Cerebellar nuclear complex (tissue), 1 donor: Measurements from ENCODE around the gene ANKRD63.

ENCODE experiments used
- DNase-seq, 2 experiments: peaks; one replicate each; lab custom pipeline; 2025; lab: John Stamatoyannopoulos, UW

The ANKRD63 gene

DNA sequence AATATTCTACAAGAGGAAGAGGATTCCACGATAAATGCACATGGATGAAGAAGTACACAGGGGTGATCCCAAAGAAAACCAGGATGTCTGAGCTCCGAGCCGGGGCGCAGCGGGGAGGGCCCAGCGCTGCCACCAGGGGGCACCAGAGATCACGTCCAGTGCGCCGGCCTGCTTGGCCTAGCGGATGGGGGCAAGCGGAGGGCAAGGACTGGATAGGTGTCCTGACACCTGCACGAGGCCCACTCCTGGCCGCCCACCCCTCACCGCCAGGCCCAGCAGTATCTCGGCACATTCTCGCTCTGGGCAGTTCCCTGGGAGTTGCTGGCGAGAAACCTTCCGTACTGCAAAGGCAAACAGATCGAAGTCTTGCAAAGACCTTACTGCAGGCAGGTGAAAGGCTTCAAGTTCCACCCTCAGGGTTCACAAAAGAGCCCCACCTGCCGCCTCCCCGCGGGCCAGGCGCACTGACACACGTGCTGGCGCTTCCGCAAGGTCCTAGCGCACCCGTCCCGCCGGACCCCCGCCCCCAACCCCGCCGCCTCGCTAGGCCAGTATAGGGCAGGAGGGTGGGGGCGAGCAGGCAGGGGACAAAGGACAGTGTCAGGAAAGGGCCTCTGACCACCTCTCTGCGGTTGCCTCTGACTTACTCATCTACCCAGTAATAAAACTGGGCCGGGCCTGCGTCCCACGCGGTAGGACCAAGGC lies 3.3 kb downstream of the ANKRD63 start:
- DNase-seq, result peak in 1 of 2 experiments; percentile 15

DNA sequence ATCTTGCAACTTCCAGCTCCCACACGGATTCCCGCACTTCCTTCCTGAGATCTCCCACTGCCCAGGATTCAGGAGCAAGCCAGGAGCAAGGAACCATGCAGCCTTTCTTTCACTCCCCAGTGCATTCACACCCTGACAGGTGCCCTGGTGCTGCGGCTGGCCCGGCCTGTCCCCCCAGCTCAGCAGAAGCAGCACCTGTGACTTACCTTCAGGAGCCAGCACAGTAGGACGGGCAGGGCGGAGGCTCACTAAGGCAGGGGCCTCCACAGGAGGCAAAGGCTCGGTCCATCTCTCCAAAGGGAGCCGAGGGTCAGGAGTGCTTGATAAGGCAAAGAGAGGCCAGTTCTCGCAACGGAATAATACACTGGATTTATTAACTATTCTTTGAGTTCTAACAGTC lies 4.8 kb downstream of the ANKRD63 start:
- DNase-seq, result no peak

- DNase-seq, result no peak
These were observed 5.4 kb downstream of the ANKRD63 start for GRCh38 chr15:40277471-40277870.

- DNase-seq, result no peak
These were observed 5.9 kb downstream of the ANKRD63 start for GRCh38 chr15:40276927-40277326.

DNA sequence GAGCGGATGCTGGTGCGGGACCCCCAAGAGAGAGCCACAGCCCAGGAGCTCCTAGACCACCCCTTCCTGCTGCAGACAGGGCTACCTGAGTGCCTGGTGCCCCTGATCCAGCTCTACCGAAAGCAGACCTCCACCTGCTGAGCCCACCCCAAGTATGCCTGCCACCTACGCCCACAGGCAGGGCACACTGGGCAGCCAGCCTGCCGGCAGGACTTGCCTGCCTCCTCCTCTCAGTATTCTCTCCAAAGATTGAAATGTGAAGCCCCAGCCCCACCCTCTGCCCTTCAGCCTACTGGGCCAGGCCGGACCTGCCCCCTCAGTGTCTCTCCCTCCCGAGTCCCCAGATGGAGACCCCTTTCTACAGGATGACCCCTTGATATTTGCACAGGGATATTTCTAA lies 6.9 kb downstream of the ANKRD63 start:
- no peak for DNase-seq

DNA sequence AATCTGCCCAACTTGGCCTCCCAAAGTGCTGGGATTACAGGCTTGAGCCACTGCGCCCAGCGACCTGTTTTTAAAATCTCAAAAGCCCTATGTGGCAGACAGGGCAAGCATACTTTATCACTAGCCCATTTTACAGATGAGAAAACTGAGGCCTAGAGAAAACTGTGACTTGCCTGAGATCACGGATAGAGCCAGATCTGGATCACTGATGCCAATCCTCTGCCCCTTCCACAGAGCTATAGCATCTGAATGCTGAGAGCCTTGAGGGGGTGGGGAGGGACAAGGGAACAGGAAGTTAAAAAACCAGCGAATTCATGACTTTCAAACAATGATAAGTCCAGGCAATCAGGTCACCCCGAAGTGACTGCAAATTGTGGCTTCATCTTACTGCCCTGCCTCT lies 7.3 kb downstream of the ANKRD63 start:
- DNase-seq, result no peak

- DNase-seq, result peak in 1 of 2 experiments; percentile 15
These were observed 8.3 kb downstream of the ANKRD63 start for GRCh38 chr15:40274350-40275274.

GRCh38 chr15:40273428-40273827 lies 9.4 kb downstream of the ANKRD63 start:
- no peak for DNase-seq

GRCh38 chr15:40272485-40273056 lies 10.3 kb downstream of the ANKRD63 start:
- DNase-seq, result no peak

DNA sequence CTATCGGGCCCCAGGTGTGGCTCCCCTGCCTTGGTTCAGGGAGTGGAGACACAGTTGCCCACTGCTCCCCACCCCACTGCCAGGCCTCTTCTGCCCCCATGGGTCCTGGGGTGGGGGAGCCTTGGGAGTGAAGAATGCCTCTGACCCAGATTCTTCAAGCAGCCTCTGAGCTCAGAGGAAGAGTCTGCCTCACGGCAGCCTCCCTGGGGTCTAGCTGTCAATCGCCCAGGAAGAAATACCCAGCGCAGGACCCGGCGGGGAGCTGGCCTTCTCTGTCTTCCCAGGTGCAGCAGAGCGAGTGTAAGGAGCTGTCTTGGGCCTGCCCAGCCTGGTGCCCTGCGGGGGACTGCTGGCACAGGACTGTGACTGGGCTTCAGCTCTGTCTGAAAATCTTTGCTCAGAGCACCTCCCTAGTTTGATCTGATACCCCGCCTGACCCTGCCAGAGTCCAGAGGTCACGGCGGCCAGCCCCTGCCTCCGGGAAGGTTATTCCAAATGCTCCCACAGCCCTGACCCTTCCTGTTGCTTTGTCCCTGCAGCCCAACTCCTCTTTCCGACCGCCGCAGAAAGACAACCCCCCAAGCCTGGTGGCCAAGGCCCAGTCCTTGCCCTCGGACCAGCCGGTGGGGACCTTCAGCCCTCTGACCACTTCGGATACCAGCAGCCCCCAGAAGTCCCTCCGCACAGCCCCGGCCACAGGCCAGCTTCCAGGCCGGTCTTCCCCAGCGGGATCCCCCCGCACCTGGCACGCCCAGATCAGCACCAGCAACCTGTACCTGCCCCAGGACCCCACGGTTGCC lies 11.0 kb downstream of the ANKRD63 start:
- no peak for DNase-seq

DNA sequence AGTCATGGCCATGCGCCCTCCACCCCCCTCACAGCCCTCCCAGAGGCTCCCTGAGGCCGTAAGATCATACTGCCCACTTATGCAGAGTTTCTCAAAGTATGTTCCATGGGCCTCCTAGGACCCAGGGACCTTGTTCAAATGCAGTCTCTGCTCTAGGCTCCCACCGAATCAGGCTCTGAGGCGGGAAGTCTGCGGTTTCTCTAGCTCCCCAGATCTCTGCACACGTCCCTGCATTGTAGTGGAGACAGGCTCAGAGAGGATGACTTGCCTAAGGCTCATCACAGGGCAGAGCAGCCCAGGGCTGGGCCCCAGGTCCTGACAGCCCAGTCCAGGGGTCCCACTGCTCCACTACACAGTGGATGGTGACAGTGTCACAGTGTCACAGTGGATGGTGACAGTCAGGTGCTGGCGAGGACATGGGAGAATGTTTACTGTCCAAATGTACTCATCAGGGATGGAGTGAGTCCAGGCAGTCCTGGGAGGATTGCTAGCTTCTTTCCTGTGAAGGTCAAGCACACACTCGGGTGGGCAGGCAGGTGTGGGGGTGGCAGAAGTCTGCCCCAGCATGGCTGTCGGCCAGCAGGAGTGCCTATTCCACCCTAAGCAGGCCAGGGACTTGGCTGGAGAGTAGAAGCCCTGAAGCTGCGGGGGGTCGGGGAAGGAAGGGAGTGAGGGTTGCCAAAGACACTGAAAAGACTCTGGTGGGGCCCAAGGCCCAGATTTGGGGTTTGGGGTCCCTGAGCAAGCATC lies 12.4 kb downstream of the ANKRD63 start:
- no peak for DNase-seq

DNA sequence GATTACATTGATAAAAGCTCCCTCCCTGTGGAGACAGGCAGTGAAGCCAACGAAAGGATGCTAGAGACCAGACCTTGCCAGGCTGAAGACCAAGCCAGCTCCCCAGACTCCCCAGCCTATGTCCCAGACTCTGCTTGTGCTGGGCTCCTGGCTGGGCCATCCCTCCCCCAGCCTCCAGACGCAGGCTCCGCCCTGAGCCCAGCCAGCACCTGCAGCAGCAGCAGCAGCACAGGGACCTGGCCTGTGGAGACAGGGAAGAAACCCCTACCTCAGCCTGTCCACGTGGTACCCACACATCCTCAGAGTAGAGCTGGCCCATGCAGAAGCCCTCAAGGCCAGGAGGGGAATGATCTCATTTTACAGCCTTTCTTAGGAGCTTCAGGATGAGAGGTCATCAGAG lies 13.3 kb downstream of the ANKRD63 start:
- DNase-seq, result no peak

GRCh38 chr15:40267670-40268069 lies 15.2 kb downstream of the ANKRD63 start:
- no peak for DNase-seq

GRCh38 chr15:40266828-40267304 lies 16.0 kb downstream of the ANKRD63 start:
- no peak for DNase-seq

GRCh38 chr15:40265875-40266274 lies 17.0 kb downstream of the ANKRD63 start:
- DNase-seq, result no peak

DNA sequence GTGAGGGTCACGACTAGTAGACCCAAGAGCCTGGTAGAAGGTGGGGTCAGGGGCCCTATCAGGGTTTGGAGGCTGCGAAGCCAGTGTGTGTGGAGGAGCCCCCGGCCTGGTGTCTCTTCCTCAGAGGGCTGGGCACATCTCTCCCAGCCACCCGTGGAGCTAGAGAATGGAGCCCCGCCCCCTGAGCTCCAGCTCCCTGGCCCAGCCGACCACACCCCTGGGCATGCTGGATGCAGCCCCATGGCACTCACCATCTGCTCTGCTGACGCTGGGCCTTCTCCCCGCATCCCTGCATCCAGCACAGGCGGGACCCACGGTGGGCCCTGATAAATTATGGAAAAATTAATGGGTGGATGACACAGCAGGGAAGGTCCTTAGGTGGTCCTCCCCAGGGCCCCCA lies 17.5 kb downstream of the ANKRD63 start:
- DNase-seq, result no peak

DNA sequence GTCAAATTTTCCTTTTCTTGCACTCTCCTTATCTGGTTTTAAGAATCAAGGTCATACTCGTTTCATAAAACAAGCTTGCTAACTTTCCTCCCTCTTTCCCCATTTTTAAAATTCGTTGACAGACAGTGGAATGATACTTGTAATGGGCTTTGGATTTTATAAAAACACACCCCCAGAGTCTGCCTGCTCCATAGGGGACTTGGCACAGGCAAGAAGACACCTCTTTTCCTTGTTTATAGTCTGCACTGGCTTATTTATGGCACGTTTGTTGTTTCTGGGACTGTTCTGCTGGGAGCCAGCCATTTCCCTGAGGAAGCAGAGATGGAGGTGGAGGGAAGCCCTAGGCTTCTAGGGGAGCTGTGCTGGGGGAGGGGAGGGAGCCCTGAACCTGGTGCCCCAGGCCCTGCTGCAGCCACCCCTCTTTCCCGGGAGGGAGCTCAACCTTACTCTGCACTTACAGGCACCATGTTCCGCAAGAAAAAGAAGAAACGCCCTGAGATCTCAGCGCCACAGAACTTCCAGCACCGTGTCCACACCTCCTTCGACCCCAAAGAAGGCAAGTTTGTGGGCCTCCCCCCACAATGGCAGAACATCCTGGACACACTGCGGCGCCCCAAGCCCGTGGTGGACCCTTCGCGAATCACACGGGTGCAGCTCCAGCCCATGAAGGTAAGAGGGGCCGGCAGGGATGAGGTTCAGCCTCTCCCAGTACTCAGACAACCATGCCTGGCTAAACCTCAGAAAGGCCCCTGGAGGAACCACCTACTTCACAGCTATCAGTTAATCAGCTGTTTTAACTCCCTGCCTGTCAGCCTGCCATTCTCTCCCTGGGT lies 18.3 kb downstream of the ANKRD63 start:
- no peak for DNase-seq

GRCh38 chr15:40263024-40263754 lies 19.7 kb downstream of the ANKRD63 start:
- no peak for DNase-seq

- no peak for DNase-seq
These were observed 23.8 kb downstream of the ANKRD63 start for GRCh38 chr15:40259021-40259420.

GRCh38 chr15:40258544-40258943 lies 24.3 kb downstream of the ANKRD63 start:
- no peak for DNase-seq
